WERI-Rb-1 (cell line): Measurements from ENCODE around the gene CNTNAP2.

Experiments
- DNase-seq: peaks from one replicate; pipeline ENCODE4 v3.0.0-alpha.2; 2020
- H3K27ac ChIP-seq: fragments of 250-450 bp; sonication (Bioruptor Pico); 2 replicates; pipeline ENCODE4 v1.5.1; 2020; ENCODE audit warnings: mild to moderate bottlenecking, moderate library complexity
- H3K27me3 ChIP-seq: fragments of 250-450 bp; sonication (Bioruptor Pico); 2 replicates; pipeline ENCODE4 v1.5.1; 2021; ENCODE audit warnings: mild to moderate bottlenecking, low read depth, moderate library complexity; ENCODE audit not compliant: insufficient read depth, severe bottlenecking
- H3K36me3 ChIP-seq: fragments of 250-450 bp; sonication (Bioruptor Pico); 2 replicates; pipeline ENCODE4 v1.5.1; 2020; ENCODE audit warnings: mild to moderate bottlenecking, moderate library complexity
- H3K4me3 ChIP-seq: 2 replicates; pipeline ENCODE4 v1.5.1; 2011; ENCODE audit warnings: low read depth, mild to moderate bottlenecking, control low read depth, low read length
- H3K9me3 ChIP-seq: fragments of 250-450 bp; sonication (Bioruptor Pico); 2 replicates; pipeline ENCODE4 v1.5.1; 2021; ENCODE audit warnings: mild to moderate bottlenecking, moderate library complexity; ENCODE audit not compliant: severe bottlenecking
- TF ChIP-seq, protein P1 (sequence below): IDR thresholded peaks from 2 replicates; pipeline ENCODE4 v1.5.1; 2011; ENCODE audit warnings: low read depth, mild to moderate bottlenecking, control low read depth, inconsistent platforms, low read length

The CNTNAP2 gene

GRCh38 chr7:146129997-146130396 is 13.4 kb downstream of the CNTNAP2 start:
- Histone ChIP-seq H3K27ac (no peak overlapping the region), H3K4me3 (no peak overlapping the region), H3K27me3 (no peaks in the 10 kb centered on the region), H3K9me3 (no peaks in the 10 kb centered on the region), H3K36me3 (no peaks in the 10 kb centered on the region)
- TF ChIP-seq, protein P1, sequence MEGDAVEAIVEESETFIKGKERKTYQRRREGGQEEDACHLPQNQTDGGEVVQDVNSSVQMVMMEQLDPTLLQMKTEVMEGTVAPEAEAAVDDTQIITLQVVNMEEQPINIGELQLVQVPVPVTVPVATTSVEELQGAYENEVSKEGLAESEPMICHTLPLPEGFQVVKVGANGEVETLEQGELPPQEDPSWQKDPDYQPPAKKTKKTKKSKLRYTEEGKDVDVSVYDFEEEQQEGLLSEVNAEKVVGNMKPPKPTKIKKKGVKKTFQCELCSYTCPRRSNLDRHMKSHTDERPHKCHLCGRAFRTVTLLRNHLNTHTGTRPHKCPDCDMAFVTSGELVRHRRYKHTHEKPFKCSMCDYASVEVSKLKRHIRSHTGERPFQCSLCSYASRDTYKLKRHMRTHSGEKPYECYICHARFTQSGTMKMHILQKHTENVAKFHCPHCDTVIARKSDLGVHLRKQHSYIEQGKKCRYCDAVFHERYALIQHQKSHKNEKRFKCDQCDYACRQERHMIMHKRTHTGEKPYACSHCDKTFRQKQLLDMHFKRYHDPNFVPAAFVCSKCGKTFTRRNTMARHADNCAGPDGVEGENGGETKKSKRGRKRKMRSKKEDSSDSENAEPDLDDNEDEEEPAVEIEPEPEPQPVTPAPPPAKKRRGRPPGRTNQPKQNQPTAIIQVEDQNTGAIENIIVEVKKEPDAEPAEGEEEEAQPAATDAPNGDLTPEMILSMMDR = no peak
- DNase-seq = no peak

DNA sequence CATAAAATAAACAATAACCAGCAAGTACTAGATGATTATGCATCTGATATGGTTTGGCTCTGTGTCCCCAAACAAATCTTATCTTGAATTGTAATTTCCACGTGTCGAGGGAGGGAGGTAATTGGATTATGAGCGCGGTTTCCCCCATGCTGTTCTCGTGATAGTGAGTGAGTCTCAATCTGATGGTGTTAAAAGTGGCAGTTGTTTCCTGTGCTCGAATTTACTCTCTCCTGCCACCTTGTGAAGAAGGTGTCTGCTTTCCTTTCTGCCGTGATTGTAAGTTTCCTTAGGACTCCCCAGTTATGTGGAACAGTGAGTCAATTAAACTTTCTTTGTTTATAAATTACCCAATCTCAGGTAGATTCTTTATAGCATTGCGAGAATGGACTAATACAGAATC is 15.1 kb downstream of the CNTNAP2 start:
- no peaks in the 10 kb centered on the region for H3K36me3 ChIP-seq
- H3K9me3 ChIP-seq = no peaks in the 10 kb centered on the region
- H3K27ac ChIP-seq = no peak overlapping the region
- no peak for DNase-seq
- no peak overlapping the region for H3K4me3 ChIP-seq
- H3K27me3 ChIP-seq = no peaks in the 10 kb centered on the region
- TF ChIP-seq, protein P1 = no peak

- Histone ChIP-seq H3K27ac (no peak overlapping the region), H3K9me3 (no peaks in the 10 kb centered on the region), H3K36me3 (no peaks in the 10 kb centered on the region), H3K27me3 (no peaks in the 10 kb centered on the region), H3K4me3 (no peak overlapping the region)
- TF ChIP-seq, protein P1 = no peak
- DNase-seq = no peak
Measured at GRCh38 chr7:146136357-146136875, 19.8 kb downstream of the CNTNAP2 start.

DNA sequence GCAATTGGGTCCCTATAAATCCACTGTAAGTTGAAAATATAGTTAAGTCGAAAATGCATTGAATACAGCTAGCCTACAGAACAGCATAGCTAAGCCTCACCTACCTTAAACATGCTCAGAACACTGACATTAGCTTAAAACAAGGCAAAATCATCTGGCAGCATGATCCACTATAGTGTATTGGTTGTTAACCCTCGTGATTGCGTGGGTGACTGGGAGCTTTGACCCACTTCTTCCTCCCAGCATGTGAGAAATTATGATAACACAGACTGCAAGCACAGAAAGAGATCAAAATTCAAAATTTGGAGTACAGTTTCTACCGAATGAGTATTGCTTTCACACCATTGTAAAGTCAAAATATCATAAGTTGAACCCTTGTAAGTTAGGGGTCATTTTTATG is 22.3 kb downstream of the CNTNAP2 start:
- no peaks in the 10 kb centered on the region for H3K9me3 ChIP-seq
- H3K36me3 ChIP-seq = no peaks in the 10 kb centered on the region
- no peaks in the 10 kb centered on the region for H3K27me3 ChIP-seq
- no peak overlapping the region for H3K4me3 ChIP-seq
- TF ChIP-seq, protein P1 = no peak
- DNase-seq = no peak
- H3K27ac ChIP-seq = no peak overlapping the region

DNA sequence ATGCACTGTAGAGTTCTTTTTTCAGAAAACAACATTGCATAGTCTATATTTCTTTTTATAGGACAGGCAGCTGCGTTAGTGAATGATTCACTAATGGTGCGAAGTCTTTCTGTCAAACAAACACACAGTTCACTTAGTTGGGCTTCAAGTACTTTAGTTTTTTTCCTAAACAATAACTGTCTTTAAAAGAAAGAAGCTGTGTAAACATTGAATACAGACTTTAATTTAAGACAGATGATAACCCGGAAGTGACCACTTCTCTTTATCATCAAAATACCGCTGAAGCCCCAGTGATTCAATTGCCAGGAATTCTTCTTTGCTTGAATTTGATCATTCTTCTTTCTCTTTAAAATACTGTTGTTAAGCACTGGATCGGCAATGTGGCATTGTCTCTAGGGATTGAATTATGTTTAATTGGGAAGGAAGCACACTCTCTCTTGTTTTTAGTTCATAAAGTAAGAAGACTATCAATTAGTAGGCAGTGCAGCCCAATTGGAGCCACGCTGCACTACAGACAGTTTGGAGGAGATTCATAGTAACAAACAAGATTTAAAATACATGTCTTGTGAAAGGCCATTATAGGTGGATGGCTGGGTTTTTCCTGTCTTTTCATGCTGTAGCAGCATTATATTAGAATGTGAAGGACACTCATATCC is 30.4 kb downstream of the CNTNAP2 start:
- Histone ChIP-seq H3K9me3 (no peaks in the 10 kb centered on the region), H3K27ac (no peak overlapping the region), H3K36me3 (no peaks in the 10 kb centered on the region), H3K4me3 (no peak overlapping the region), H3K27me3 (no peaks in the 10 kb centered on the region)
- TF ChIP-seq, protein P1 = no peak
- DNase-seq = no peak

- Histone ChIP-seq H3K36me3 (no peaks in the 10 kb centered on the region), H3K27me3 (no peaks in the 10 kb centered on the region), H3K4me3 (no peak overlapping the region), H3K27ac (no peak overlapping the region), H3K9me3 (no peaks in the 10 kb centered on the region)
- TF ChIP-seq, protein P1 = no peak
- no peak for DNase-seq
Measured at GRCh38 chr7:146150153-146150552, 33.6 kb downstream of the CNTNAP2 start.
